Activated T-helper 17 cell treated with anti-CD3 and anti-CD28 coated beads, Interleukin-2, amount 50 U/mL, for 72 hours (primary cell): ENCODE data around the gene MST1. TPM values are rescaled to one million over a fixed set of nuclear protein-coding genes. Genes with fewer than 3 reads are reported as not detected.

Experiments
- ATAC-seq: fragments of 150-1000 bp; cut with Tn5 transposase; replicated peaks from 2 replicates; pipeline ENCODE4 v1.10.0; 2021; ENCODE audit warnings: mild to moderate bottlenecking, moderate library complexity
- H3K27ac Mint-ChIP-seq: one replicate; pipeline ENCODE4 v1.8.0; 2022; ENCODE audit warnings: mixed read lengths
- H3K27me3 Mint-ChIP-seq: one replicate; pipeline ENCODE4 v1.8.0; 2022; ENCODE audit warnings: mixed read lengths
- H3K36me3 Mint-ChIP-seq: one replicate; pipeline ENCODE4 v1.8.0; 2022; ENCODE audit warnings: low read depth, mild to moderate bottlenecking, mixed read lengths
- H3K4me1 Mint-ChIP-seq: one replicate; pipeline ENCODE4 v1.8.0; 2022; ENCODE audit warnings: mixed read lengths
- H3K4me3 Mint-ChIP-seq: one replicate; pipeline ENCODE4 v1.8.0; 2022; ENCODE audit warnings: mild to moderate bottlenecking, mixed read lengths
- H3K9me3 Mint-ChIP-seq: one replicate; pipeline ENCODE4 v1.8.0; 2022; ENCODE audit warnings: mixed read lengths
- total RNA-seq, 2 donors: library from RNA; stranded (reverse); gene quantifications; one replicate each; pipeline ENCODE4 v1.2.3, GENCODE V29; 2022

Gene MST1
- total RNA-seq, 2 donors from 2014 or later, result 8.4 to 28.2 TPM

- Mint-ChIP-seq H3K9me3 (no peaks in the 10 kb centered on the region), H3K27me3 (no peaks in the 10 kb centered on the region), H3K36me3 (peaks cover 53% of the 10 kb centered on the region), H3K4me3 (peak overlapping the region; percentile 95), H3K4me1 (peaks cover 8% of the 10 kb centered on the region), H3K27ac (peak overlapping the region; percentile 96)
- no peak for ATAC-seq
Observed at GRCh38 chr3:49722896-49723295, 33.6 kb upstream of the MST1 start.

- Mint-ChIP-seq H3K4me1 (peaks cover 8% of the 10 kb centered on the region), H3K36me3 (peaks cover 46% of the 10 kb centered on the region), H3K4me3 (peak overlapping the region; percentile 95), H3K9me3 (no peaks in the 10 kb centered on the region), H3K27me3 (no peaks in the 10 kb centered on the region), H3K27ac (peak overlapping the region; percentile 96)
- no peak for ATAC-seq
Observed at GRCh38 chr3:49721896-49722781, 32.9 kb upstream of the MST1 start.

- Mint-ChIP-seq H3K27me3 (no peaks in the 10 kb centered on the region), H3K9me3 (no peaks in the 10 kb centered on the region), H3K36me3 (peaks cover 40% of the 10 kb centered on the region), H3K4me3 (no peak overlapping the region), H3K4me1 (peaks cover 8% of the 10 kb centered on the region), H3K27ac (peak overlapping the region; percentile 30)
- no peak for ATAC-seq
Observed at GRCh38 chr3:49721596-49721895, 32.3 kb upstream of the MST1 start.

GRCh38 chr3:49720855-49721595 is 31.8 kb upstream of the MST1 start:
- Mint-ChIP-seq H3K4me3 (peak overlapping the region; percentile 17), H3K4me1 (peaks cover 8% of the 10 kb centered on the region)

GRCh38 chr3:49719214-49719884 is 30.1 kb upstream of the MST1 start, which contains the start of gene AMIGO3:
Gene AMIGO3 (minus strand): TSS chr3:49719684. CDS start chr3:49719465, 219 bp downstream.
- peaks cover 8% of the 10 kb centered on the region for H3K4me1 Mint-ChIP-seq
- H3K4me3 Mint-ChIP-seq, result peak within 1 kb of the TSS; percentile 81
- no peaks in the 10 kb centered on the region for H3K27me3 Mint-ChIP-seq
- peaks cover 41% of the 10 kb centered on the region for H3K36me3 Mint-ChIP-seq
- ATAC-seq, result peak; percentile 65
- no peak within 1 kb of the TSS for H3K27ac Mint-ChIP-seq
- no peaks in the 10 kb centered on the region for H3K9me3 Mint-ChIP-seq

More at GRCh38 chr3:49720855-49721595, 31.8 kb upstream of the MST1 start:
- H3K27ac Mint-ChIP-seq, result peak overlapping the region; percentile 30
- H3K36me3 Mint-ChIP-seq, result peaks cover 45% of the 10 kb centered on the region
- no peak for ATAC-seq
- no peaks in the 10 kb centered on the region for H3K9me3 Mint-ChIP-seq
- H3K27me3 Mint-ChIP-seq, result no peaks in the 10 kb centered on the region

GRCh38 chr3:49718858-49719213 is 29.6 kb upstream of the MST1 start:
- no peak for ATAC-seq
- Mint-ChIP-seq H3K4me3 (peak overlapping the region; percentile 81), H3K27ac (no peak overlapping the region)

GRCh38 chr3:49717959-49718857 is 28.9 kb upstream of the MST1 start:
- peak overlapping the region; percentile 81 for H3K4me3 Mint-ChIP-seq
- no peak overlapping the region for H3K27ac Mint-ChIP-seq
- H3K36me3 Mint-ChIP-seq, result peaks cover 35% of the 10 kb centered on the region

More at GRCh38 chr3:49718858-49719213, 29.6 kb upstream of the MST1 start:
- H3K36me3 Mint-ChIP-seq, result peaks cover 38% of the 10 kb centered on the region
- peaks cover 8% of the 10 kb centered on the region for H3K4me1 Mint-ChIP-seq
- H3K27me3 Mint-ChIP-seq, result no peaks in the 10 kb centered on the region
- H3K9me3 Mint-ChIP-seq, result no peaks in the 10 kb centered on the region

GRCh38 chr3:49717211-49717958 is 28.1 kb upstream of the MST1 start:
- no peaks in the 10 kb centered on the region for H3K27me3 Mint-ChIP-seq
- peaks cover 8% of the 10 kb centered on the region for H3K4me1 Mint-ChIP-seq
- no peak for ATAC-seq
- no peaks in the 10 kb centered on the region for H3K9me3 Mint-ChIP-seq
- H3K27ac Mint-ChIP-seq, result no peak overlapping the region
- peaks cover 26% of the 10 kb centered on the region for H3K36me3 Mint-ChIP-seq
- H3K4me3 Mint-ChIP-seq, result peak overlapping the region; percentile 10

More at GRCh38 chr3:49717959-49718857, 28.9 kb upstream of the MST1 start:
- Mint-ChIP-seq H3K27me3 (no peaks in the 10 kb centered on the region), H3K9me3 (no peaks in the 10 kb centered on the region), H3K4me1 (peaks cover 8% of the 10 kb centered on the region)
- no peak for ATAC-seq

GRCh38 chr3:49716691-49717210 is 27.5 kb upstream of the MST1 start:
- no peak overlapping the region for H3K4me3 Mint-ChIP-seq
- H3K27ac Mint-ChIP-seq, result no peak overlapping the region
- peaks cover 22% of the 10 kb centered on the region for H3K36me3 Mint-ChIP-seq
- H3K27me3 Mint-ChIP-seq, result no peaks in the 10 kb centered on the region
- no peak for ATAC-seq
- peaks cover 8% of the 10 kb centered on the region for H3K4me1 Mint-ChIP-seq
- H3K9me3 Mint-ChIP-seq, result no peaks in the 10 kb centered on the region

- Mint-ChIP-seq H3K4me1 (peaks cover 8% of the 10 kb centered on the region), H3K4me3 (no peak overlapping the region), H3K36me3 (peaks cover 18% of the 10 kb centered on the region), H3K27me3 (no peaks in the 10 kb centered on the region), H3K27ac (no peak overlapping the region), H3K9me3 (no peaks in the 10 kb centered on the region)
- ATAC-seq, result no peak
Observed at GRCh38 chr3:49716169-49716568, 26.9 kb upstream of the MST1 start.

GRCh38 chr3:49715611-49716121 is 26.4 kb upstream of the MST1 start:
- Mint-ChIP-seq H3K36me3 (peaks cover 13% of the 10 kb centered on the region), H3K27ac (no peak overlapping the region), H3K4me1 (peaks cover 8% of the 10 kb centered on the region), H3K4me3 (no peak overlapping the region), H3K27me3 (no peaks in the 10 kb centered on the region), H3K9me3 (no peaks in the 10 kb centered on the region)
- no peak for ATAC-seq

GRCh38 chr3:49714728-49715550 is 25.7 kb upstream of the MST1 start:
- peak overlapping the region; percentile 63 for H3K27ac Mint-ChIP-seq
- no peak for ATAC-seq
- H3K4me3 Mint-ChIP-seq, result no peak overlapping the region
- H3K9me3 Mint-ChIP-seq, result no peaks in the 10 kb centered on the region
- H3K27me3 Mint-ChIP-seq, result no peaks in the 10 kb centered on the region
- H3K4me1 Mint-ChIP-seq, result peaks cover 8% of the 10 kb centered on the region
- peaks cover 11% of the 10 kb centered on the region for H3K36me3 Mint-ChIP-seq
